Measurements from ENCODE around the gene TAP1.

Gene TAP1

GRCh38 chr6:32890831-32891230 lies 37.3 kb upstream of the TAP1 start:
- Histone ChIP-seq H2BK5ac (ENCODE audit: low read depth, low read length, poor library complexity, severe bottlenecking) (no peak overlapping the region), H2BK15ac (ENCODE audit: low read depth, poor library complexity, severe bottlenecking) (no peak overlapping the region), H3K18ac (ENCODE audit: low read depth in 1 of 2, low read length in 2 of 2) (no peak overlapping the region), H3K4me2 (ENCODE audit: low read length, poor library complexity, severe bottlenecking) (no peak overlapping the region), H3K27me3 (ENCODE audit: control insufficient read depth in 1 of 2, insufficient read depth in 1 of 2, low read length in 2 of 2) (no peaks in the 10 kb centered on the region), H3K14ac (ENCODE audit: low read length in 2 of 2) (no peak overlapping the region), H3K4me1 (ENCODE audit: control insufficient read depth, insufficient read depth, low read depth, low read length) (peaks cover 12% of the 10 kb centered on the region), H2AK5ac (ENCODE audit: low read length, severe bottlenecking) (no peak overlapping the region), H3K79me1 (replicated peaks; ENCODE audit: low read length, poor library complexity, severe bottlenecking) (peaks cover 8% of the 10 kb centered on the region), H2BK120ac (ENCODE audit: low read depth, low read length) (no peak overlapping the region), H4K8ac (ENCODE audit: low read length) (no peak overlapping the region), H3K36me3 (ENCODE audit: control insufficient read depth in 1 of 2, insufficient read depth in 2 of 2, low read depth in 1 of 2, low read length in 2 of 2) (no peaks in the 10 kb centered on the region), H2BK12ac (ENCODE audit: low read length in 2 of 2) (no peak overlapping the region), H3K4ac (ENCODE audit: low read depth in 1 of 2, low read length in 2 of 2) (no peak overlapping the region), H3K9me3 (ENCODE audit: control insufficient read depth, low read length) (no peaks in the 10 kb centered on the region), H3K23ac (ENCODE audit: low read length in 2 of 2) (no peak overlapping the region), H2AFZ (ENCODE audit: low read depth, low read length) (no peak overlapping the region), H4K91ac (ENCODE audit: low read length) (no peak overlapping the region), H3K9ac (ENCODE audit: low read length) (no peak overlapping the region), H3K4me3 (ENCODE audit: insufficient read depth in 1 of 2, low read depth in 1 of 2, low read length in 2 of 2) (no peak overlapping the region), H3K27ac (ENCODE audit: low read length, poor library complexity, severe bottlenecking) (no peak overlapping the region)
- WGBS: no CpG with 5 or more reads among the region's 1 CpG
- no peak for DNase-seq

GRCh38 chr6:32889533-32889932 lies 36.0 kb upstream of the TAP1 start:
- Histone ChIP-seq H2AK5ac (ENCODE audit: low read length, severe bottlenecking) (no peak overlapping the region), H3K4me3 (ENCODE audit: insufficient read depth in 1 of 2, low read depth in 1 of 2, low read length in 2 of 2) (no peak overlapping the region), H4K91ac (ENCODE audit: low read length) (no peak overlapping the region), H2AFZ (ENCODE audit: low read depth, low read length) (no peak overlapping the region), H2BK120ac (ENCODE audit: low read depth, low read length) (no peak overlapping the region), H3K4me1 (ENCODE audit: control insufficient read depth, insufficient read depth, low read depth, low read length) (peaks cover 7% of the 10 kb centered on the region), H2BK5ac (ENCODE audit: low read depth, low read length, poor library complexity, severe bottlenecking) (no peak overlapping the region), H3K14ac (ENCODE audit: low read length in 2 of 2) (no peak overlapping the region), H3K4me2 (ENCODE audit: low read length, poor library complexity, severe bottlenecking) (no peak overlapping the region), H3K23ac (ENCODE audit: low read length in 2 of 2) (no peak overlapping the region), H3K4ac (ENCODE audit: low read depth in 1 of 2, low read length in 2 of 2) (no peak overlapping the region), H3K9me3 (ENCODE audit: control insufficient read depth, low read length) (no peaks in the 10 kb centered on the region), H3K79me1 (replicated peaks; ENCODE audit: low read length, poor library complexity, severe bottlenecking) (peaks cover 2% of the 10 kb centered on the region), H3K9ac (ENCODE audit: low read length) (no peak overlapping the region), H3K18ac (ENCODE audit: low read depth in 1 of 2, low read length in 2 of 2) (no peak overlapping the region), H2BK15ac (ENCODE audit: low read depth, poor library complexity, severe bottlenecking) (no peak overlapping the region), H3K36me3 (ENCODE audit: control insufficient read depth in 1 of 2, insufficient read depth in 2 of 2, low read depth in 1 of 2, low read length in 2 of 2) (no peaks in the 10 kb centered on the region), H3K27ac (ENCODE audit: low read length, poor library complexity, severe bottlenecking) (no peak overlapping the region), H4K8ac (ENCODE audit: low read length) (no peak overlapping the region), H3K27me3 (ENCODE audit: control insufficient read depth in 1 of 2, insufficient read depth in 1 of 2, low read length in 2 of 2) (no peaks in the 10 kb centered on the region), H2BK12ac (ENCODE audit: low read length in 2 of 2) (no peak overlapping the region)
- 96% methylated on average over 1 of the region's 1 CpG for WGBS
- DNase-seq: no peak

- no peak overlapping the region for H3K27ac ChIP-seq (ENCODE audit: low read length, poor library complexity, severe bottlenecking)
- no peak overlapping the region for H3K4me2 ChIP-seq (ENCODE audit: low read length, poor library complexity, severe bottlenecking)
- DNase-seq: no peak
- H2BK120ac ChIP-seq (ENCODE audit: low read depth, low read length): no peak overlapping the region
- peaks cover 7% of the 10 kb centered on the region for H3K4me1 ChIP-seq (ENCODE audit: control insufficient read depth, insufficient read depth, low read depth, low read length)
- no peak overlapping the region for H4K8ac ChIP-seq (ENCODE audit: low read length)
- no peak overlapping the region for H4K91ac ChIP-seq (ENCODE audit: low read length)
- H3K36me3 ChIP-seq (ENCODE audit: control insufficient read depth in 1 of 2, insufficient read depth in 2 of 2, low read depth in 1 of 2, low read length in 2 of 2): no peaks in the 10 kb centered on the region
- H3K79me1 ChIP-seq (replicated peaks; ENCODE audit: low read length, poor library complexity, severe bottlenecking): peaks cover 2% of the 10 kb centered on the region
- H3K23ac ChIP-seq (ENCODE audit: low read length in 2 of 2): no peak overlapping the region
- no peak overlapping the region for H3K4ac ChIP-seq (ENCODE audit: low read depth in 1 of 2, low read length in 2 of 2)
- no peak overlapping the region for H3K9ac ChIP-seq (ENCODE audit: low read length)
- no peak overlapping the region for H2BK15ac ChIP-seq (ENCODE audit: low read depth, poor library complexity, severe bottlenecking)
- WGBS: 94% methylated on average over 1 of the region's 2 CpGs
- no peak overlapping the region for H2BK12ac ChIP-seq (ENCODE audit: low read length in 2 of 2)
- no peak overlapping the region for H3K18ac ChIP-seq (ENCODE audit: low read depth in 1 of 2, low read length in 2 of 2)
- H3K14ac ChIP-seq (ENCODE audit: low read length in 2 of 2): no peak overlapping the region
- no peak overlapping the region for H2AK5ac ChIP-seq (ENCODE audit: low read length, severe bottlenecking)
- no peak overlapping the region for H3K4me3 ChIP-seq (ENCODE audit: insufficient read depth in 1 of 2, low read depth in 1 of 2, low read length in 2 of 2)
- H3K27me3 ChIP-seq (ENCODE audit: control insufficient read depth in 1 of 2, insufficient read depth in 1 of 2, low read length in 2 of 2): no peaks in the 10 kb centered on the region
- no peak overlapping the region for H2AFZ ChIP-seq (ENCODE audit: low read depth, low read length)
- H2BK5ac ChIP-seq (ENCODE audit: low read depth, low read length, poor library complexity, severe bottlenecking): no peak overlapping the region
- no peaks in the 10 kb centered on the region for H3K9me3 ChIP-seq (ENCODE audit: control insufficient read depth, low read length)
Measured at GRCh38 chr6:32888576-32888975, 35.1 kb upstream of the TAP1 start.

GRCh38 chr6:32887616-32888015 lies 34.1 kb upstream of the TAP1 start:
- peak overlapping the region; percentile 77 for H2AK5ac ChIP-seq (ENCODE audit: low read length, severe bottlenecking)
- H3K23ac ChIP-seq (ENCODE audit: low read length in 2 of 2): no peak overlapping the region
- H4K91ac ChIP-seq (ENCODE audit: low read length): no peak overlapping the region
- no peak overlapping the region for H3K18ac ChIP-seq (ENCODE audit: low read depth in 1 of 2, low read length in 2 of 2)
- no peak overlapping the region for H2BK15ac ChIP-seq (ENCODE audit: low read depth, poor library complexity, severe bottlenecking)
- H3K4ac ChIP-seq (ENCODE audit: low read depth in 1 of 2, low read length in 2 of 2): no peak overlapping the region
- no peaks in the 10 kb centered on the region for H3K36me3 ChIP-seq (ENCODE audit: control insufficient read depth in 1 of 2, insufficient read depth in 2 of 2, low read depth in 1 of 2, low read length in 2 of 2)
- H3K9me3 ChIP-seq (ENCODE audit: control insufficient read depth, low read length): no peaks in the 10 kb centered on the region
- peaks cover 2% of the 10 kb centered on the region for H3K79me1 ChIP-seq (replicated peaks; ENCODE audit: low read length, poor library complexity, severe bottlenecking)
- H2BK5ac ChIP-seq (ENCODE audit: low read depth, low read length, poor library complexity, severe bottlenecking): no peak overlapping the region
- H3K4me1 ChIP-seq (ENCODE audit: control insufficient read depth, insufficient read depth, low read depth, low read length): peaks cover 4% of the 10 kb centered on the region
- peak overlapping the region; percentile 54 for H3K9ac ChIP-seq (ENCODE audit: low read length)
- H3K27ac ChIP-seq (ENCODE audit: low read length, poor library complexity, severe bottlenecking): no peak overlapping the region
- H2BK12ac ChIP-seq (ENCODE audit: low read length in 2 of 2): no peak overlapping the region
- H4K8ac ChIP-seq (ENCODE audit: low read length): no peak overlapping the region
- H2BK120ac ChIP-seq (ENCODE audit: low read depth, low read length): no peak overlapping the region
- 81% methylated on average over 5 of the region's 5 CpGs for WGBS
- no peak overlapping the region for H3K4me3 ChIP-seq (ENCODE audit: insufficient read depth in 1 of 2, low read depth in 1 of 2, low read length in 2 of 2)
- no peaks in the 10 kb centered on the region for H3K27me3 ChIP-seq (ENCODE audit: control insufficient read depth in 1 of 2, insufficient read depth in 1 of 2, low read length in 2 of 2)
- no peak for DNase-seq
- no peak overlapping the region for H3K4me2 ChIP-seq (ENCODE audit: low read length, poor library complexity, severe bottlenecking)
- no peak overlapping the region for H3K14ac ChIP-seq (ENCODE audit: low read length in 2 of 2)
- H2AFZ ChIP-seq (ENCODE audit: low read depth, low read length): no peak overlapping the region

Data from mesenchymal stem cell (in vitro differentiated cells and primary cell).